WTC11 (cell line): Measurements from ENCODE around the gene CCDC134.

Source experiments
- CTCF ChIP-seq: fragments of 200-600 bp; IDR thresholded peaks from 2 replicates; pipeline ENCODE4 v1.8.0; 2022; ENCODE audit warnings: antibody characterized with exemption
- JUN ChIP-seq: sonication (generic); formaldehyde crosslinking; IDR thresholded peaks from 2 replicates; pipeline ENCODE4 v1.8.0; 2023; ENCODE audit warnings: mild to moderate bottlenecking, missing genetic modification reagents

- TF ChIP-seq CTCF, result no peak
- TF ChIP-seq JUN (CRISPR knock-in tag), result no peak
These were observed 61.7 kb downstream of the CCDC134 start for GRCh38 chr22:41862160-41862529.
